Dermis lymphatic vessel endothelial cell (primary cell): ENCODE measurements around the gene ERBIN. TPM values are rescaled to one million over a fixed set of nuclear protein-coding genes. Genes with fewer than 3 reads are reported as not detected.

ENCODE experiments used
- total RNA-seq: library from RNA; depleted of rRNA; stranded (reverse); fragments of >200 nt; gene quantifications from 2 replicates; pipeline ENCODE4 v1.2.1, GENCODE V29; 2014

The ERBIN gene
- total RNA-seq = 75.4 and 81.0 TPM in 2 replicates

GRCh38 chr5:65926276-65926783 lies at the start of gene ERBIN:
TSS of gene ERBIN (plus strand) at chr5:65926575. CDS start at chr5:65992719, 66,144 bp downstream.

Other genes starting within 250 kb of the ERBIN start
- 9.1 and 10.0 TPM in 2 replicates for gene SGTB, start 204.5 kb upstream of the ERBIN start, total RNA-seq
- 23.2 and 34.1 TPM in 2 replicates for gene NLN, start 204.4 kb upstream of the ERBIN start, total RNA-seq
- 59.5 and 70.8 TPM in 2 replicates for gene SREK1, start 217.7 kb downstream of the ERBIN start, total RNA-seq